KG1 (cell line): ENCODE results near the gene TAS2R8.
"Not testable (repeated sequence)": the region's sequence is repeated elsewhere in the genome, so short reads cannot be mapped to it uniquely, and the experiment has no call there.

ENCODE experiments used
- DNase-seq: peaks from one replicate; lab custom pipeline; 2025; lab: John Stamatoyannopoulos, UW

Gene TAS2R8, protein sequence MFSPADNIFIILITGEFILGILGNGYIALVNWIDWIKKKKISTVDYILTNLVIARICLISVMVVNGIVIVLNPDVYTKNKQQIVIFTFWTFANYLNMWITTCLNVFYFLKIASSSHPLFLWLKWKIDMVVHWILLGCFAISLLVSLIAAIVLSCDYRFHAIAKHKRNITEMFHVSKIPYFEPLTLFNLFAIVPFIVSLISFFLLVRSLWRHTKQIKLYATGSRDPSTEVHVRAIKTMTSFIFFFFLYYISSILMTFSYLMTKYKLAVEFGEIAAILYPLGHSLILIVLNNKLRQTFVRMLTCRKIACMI

DNA sequence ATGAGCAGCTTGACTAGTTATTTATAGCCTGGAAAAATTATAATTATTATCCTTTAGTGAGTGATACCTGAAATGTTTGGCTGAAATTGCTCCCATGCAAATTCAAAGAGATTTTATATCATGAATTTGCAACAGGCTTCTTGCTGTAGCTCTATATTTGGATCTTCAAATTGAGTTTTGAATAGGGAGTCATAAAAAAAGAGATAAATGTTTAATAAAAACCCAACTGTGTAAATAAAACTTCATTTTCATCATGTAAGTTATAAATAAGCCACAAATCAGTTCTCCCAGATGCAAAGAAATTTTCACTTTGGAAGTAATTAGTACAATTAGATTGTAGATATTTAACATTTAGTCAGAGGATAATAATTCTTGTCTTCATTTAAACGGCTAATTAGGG is at the start of gene TAS2R8:
TAS2R8 (minus strand) TSS at position 101 of the 400 bp plus-strand sequence. CDS start 306 bp downstream, outside the sequence.
- no peak for DNase-seq

GRCh38 chr12:10855807-10856206 is 48.7 kb upstream of the TAS2R8 start:
- no peak for DNase-seq

GRCh38 chr12:10853776-10854175 is 46.7 kb upstream of the TAS2R8 start:
- DNase-seq: no peak

GRCh38 chr12:10851243-10851858 is 44.3 kb upstream of the TAS2R8 start:
- DNase-seq: no peak

- DNase-seq: no peak
Observed at GRCh38 chr12:10849425-10849878, 42.4 kb upstream of the TAS2R8 start, which contains the start of gene PRR4. Gene PRR4 (minus strand): TSS chr12:10849475. CDS start chr12:10849437, 38 bp downstream.

DNA sequence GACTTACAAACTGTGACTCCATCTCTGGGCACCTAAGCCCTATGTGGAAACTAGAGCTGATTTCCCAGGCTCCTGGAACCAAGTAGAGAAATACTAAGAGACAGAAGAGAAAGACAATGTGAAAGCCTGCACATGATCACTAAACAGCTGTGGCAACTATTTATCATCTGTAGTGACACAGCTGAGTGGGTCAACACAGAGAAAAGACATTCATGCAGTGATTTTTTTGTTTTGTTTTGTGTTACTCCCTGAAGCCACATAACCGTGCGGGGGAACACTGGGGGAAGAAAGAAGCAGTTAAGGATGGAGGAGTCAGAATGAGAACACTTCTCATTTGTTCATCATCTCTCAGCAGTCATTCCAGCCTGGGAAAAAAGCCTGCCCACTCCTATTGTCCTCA is 40.7 kb upstream of the TAS2R8 start:
- DNase-seq: no peak

DNA sequence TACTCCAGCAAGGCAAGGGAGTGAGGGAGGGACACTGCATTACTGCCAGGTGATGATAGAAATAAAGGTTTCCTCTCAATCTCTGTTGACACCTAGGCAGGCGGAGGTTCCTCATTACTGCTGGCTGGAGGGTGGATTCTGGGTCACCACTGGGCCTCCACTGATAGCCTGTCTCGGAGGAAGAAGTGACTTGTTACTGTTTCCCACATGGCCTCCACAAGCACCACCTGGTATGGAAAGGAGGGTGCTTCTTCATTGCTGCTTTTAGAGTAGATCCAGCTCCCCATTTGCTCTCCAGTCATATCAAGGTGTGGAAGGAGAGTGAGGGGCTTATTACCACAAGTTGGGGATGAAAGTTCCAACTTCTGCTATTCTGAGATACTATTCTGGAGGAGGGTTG is 35.8 kb upstream of the TAS2R8 start:
- no peak for DNase-seq

DNA sequence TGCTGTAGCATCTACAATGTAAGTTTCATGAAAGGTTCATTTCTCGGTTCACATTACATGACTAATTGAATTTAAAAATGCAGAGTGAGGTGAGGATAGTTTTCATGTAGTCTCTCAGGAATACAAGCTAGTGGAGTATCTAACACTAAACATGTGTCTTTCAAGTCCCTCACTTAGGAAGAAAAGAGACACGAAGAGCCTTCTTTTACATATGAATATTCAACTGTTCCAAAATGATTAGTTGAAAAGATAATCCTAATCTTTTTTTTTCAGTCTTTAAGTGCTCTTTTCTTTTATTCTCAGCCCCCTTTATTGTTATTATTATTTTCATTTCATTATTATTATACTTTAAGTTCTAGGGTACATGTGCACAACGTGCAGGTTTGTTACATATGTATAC is 31.4 kb upstream of the TAS2R8 start:
- no peak for DNase-seq

DNA sequence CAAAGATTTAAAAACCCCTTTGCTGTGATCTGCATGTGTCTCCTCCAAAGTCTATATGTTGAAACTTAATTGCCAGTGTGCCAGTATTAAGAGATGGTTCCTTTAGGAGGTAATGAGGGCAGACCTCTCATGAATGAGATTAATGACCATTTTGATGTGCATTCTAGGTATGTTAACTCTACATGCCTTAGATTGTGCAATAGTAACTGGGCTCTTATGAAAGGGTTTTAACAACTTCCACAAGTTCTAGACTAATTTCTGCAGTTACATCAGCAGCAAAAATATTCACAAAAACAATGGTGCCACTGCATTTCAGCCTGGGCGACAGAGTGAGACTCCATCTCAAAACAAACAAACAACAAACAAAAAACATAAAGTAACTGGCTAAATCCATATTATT is 22.9 kb upstream of the TAS2R8 start:
- DNase-seq: no peak

DNA sequence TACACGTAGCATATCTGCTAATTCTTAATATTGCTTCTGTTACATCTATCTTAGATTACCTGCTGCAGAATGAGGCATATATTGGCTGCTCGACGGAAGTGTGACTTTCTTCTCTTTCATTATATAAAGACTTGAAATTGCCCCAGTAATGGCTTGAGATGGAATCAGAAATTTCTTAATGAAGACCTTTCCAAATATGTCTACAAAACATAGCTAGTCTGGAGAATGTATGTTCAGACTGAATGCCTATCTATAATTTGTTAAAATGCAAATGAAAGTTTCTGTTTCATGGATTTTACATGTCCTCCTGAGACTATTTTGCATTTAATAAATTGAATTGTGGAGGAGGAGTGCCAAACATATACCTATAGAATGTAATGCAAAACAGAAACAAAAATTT is 19.2 kb upstream of the TAS2R8 start, which contains the start of gene TAS2R10:
TAS2R10 (minus strand) TSS at position 101 of the 400 bp plus-strand sequence; CDS start at position 12, 89 bp downstream.
- no peak for DNase-seq

GRCh38 chr12:10824957-10825356 is 17.9 kb upstream of the TAS2R8 start:
- DNase-seq: no peak

DNA sequence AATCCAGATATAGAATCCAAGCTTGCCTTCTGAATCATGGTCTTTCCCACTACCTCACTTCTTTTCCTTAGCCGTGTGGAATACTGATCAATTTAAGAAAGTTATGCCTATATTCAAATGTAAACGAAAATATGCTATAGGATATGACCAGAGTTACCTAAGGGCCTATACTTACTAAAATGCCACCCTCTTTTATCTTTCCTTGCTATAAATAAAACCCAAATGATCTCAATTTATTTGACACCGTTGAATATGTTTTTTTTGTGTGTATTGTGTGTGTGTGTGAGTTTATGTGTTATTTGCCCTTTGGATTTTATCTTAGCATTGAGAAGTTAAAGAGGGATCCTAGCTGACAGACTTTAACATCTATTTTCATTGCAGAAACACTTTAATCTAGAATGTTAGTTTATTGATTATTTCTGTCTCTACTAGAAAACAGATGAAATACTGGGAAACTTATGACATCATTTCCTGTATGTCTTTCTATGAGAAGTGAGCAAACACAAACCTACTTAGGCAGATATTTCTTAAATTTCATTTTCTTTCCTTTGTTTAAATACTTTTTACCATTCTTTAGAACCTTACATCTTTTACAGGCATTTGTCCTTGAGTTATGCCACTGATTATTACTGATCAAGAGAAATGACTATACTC is 4.9 kb upstream of the TAS2R8 start:
- no peak for DNase-seq

- DNase-seq: no peak
Observed at GRCh38 chr12:10810068-10810467, 3.0 kb upstream of the TAS2R8 start, which contains the start of gene TAS2R9. Gene TAS2R9 (minus strand): TSS chr12:10810168. CDS start chr12:10810075, 93 bp downstream.

- no peak for DNase-seq
Observed at GRCh38 chr12:10802587-10802986, 4.5 kb downstream of the TAS2R8 start, which contains the start of gene TAS2R7. Gene TAS2R7 (minus strand): TSS chr12:10802627. CDS start chr12:10802570, 57 bp downstream.

DNA sequence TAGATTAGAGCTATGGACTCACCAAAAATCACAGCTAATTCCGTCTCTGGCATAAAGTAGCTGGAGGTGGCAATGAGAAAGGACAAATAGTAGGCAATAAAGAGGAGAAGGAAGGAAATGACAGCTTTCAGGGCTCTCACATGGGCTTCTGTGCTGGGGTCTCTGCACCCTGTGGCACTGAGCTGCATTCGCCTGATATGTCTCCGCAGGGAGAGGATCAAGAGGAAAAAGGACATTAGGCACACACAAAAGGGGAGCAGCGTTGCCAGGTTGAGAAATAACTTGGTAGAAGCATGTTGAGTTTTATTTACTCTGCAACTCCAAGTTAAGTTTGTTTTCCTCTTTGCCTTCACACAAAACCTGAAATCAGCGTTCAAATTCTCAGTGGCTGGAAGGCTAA is 5.3 kb downstream of the TAS2R8 start:
- DNase-seq: no peak

DNA sequence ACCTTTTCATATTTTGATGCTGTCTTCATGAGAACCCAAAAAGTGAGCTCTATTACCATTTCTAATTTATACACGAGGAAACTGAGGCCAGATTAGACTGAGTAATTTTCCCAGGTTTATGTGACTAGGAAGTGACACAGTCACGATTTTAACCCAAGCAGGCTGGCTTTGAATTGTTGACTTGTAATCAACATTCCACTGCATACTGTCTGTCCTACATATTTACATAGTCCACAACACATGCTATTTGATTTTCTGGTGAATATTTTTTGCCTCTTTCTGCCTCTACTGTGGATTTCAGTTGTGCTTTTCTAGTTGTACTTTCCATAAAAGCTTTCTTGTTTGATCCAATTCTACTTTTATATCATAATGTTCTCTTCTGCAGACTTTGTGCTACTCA is 12.9 kb downstream of the TAS2R8 start:
- no peak for DNase-seq

DNA sequence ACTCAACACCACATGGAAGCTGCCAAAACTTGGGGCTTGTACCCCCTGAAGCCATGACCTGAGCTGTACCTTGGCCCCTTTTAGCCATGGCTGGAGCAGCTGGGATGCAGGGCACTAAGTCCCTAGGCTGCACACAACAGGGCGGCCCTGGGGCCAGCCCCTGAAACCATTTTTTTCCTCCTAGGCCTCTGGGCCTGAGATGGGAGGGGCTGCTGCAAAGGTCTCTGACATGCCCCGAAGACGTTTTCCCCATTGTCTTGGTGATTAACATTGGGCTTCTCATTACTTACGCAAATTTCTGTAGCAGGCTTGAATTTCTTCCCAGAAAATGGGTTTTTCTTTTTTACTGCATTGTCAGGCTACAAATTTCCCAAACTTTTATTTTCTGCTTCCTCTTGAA is 15.3 kb downstream of the TAS2R8 start:
- not testable (repeated sequence) for DNase-seq

DNA sequence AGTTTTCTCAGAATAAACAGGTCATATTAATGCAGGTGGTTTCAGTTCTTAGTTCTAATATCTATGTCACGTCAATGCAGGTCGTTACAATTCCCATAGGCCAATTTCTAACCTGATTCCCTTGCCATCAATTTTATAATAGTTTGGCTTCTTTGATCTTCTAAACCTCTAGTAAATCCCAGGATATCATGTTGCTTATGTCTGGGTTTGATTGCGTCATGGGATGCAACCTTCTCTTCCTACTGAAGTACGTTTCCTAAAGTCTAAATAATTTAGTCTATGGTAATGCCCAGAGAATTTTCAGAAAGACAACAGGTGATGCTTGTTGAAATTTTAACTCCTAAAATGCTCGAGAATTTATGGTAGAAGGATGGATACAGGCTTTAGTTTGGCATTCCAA is 23.8 kb downstream of the TAS2R8 start:
- no peak for DNase-seq

DNA sequence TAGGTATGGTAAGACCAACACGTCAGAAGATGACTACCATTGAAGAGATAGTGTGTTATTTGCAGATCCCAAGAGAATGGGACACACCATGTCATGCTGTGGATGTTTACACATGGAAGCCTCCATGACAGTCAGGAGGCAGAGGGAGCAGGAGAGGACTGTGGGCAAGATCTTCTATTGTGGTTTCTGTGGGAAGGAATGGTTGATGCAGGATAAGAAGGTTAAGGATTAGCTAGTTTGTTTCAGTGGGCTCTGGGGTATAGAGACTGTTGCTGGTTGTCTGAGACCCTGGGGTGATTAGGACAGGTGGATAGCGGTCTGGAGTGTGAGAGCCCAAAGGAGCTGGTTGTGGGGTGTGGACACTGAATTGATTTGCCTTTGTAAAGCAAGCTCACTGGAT is 28.0 kb downstream of the TAS2R8 start:
- DNase-seq: no peak

DNA sequence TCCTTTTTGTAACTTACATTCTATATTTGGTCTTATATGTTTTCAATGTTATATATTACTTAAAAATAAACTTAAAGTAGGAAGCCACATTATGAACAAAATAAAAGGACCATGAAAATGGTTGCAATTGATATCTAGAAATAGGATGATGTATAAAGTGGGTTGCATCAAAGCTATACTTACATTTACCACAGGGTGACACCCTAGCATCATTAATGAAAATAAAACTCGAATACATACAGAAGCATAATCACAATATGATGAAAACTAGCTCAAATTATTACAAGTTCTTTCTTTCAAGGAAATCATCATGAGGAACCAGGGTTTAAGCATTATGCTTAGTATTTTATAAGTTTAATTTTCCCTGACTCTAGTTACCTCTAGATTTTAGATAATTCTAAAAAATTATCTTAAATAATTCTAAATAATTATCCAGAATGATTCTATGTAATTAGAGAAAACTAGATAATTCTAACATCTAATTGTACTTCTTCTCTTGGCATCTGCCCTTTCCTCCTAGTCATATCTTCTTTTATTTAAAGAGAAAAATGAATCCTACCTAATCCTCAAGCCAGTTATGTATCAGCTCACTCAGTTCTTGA is 35.9 kb downstream of the TAS2R8 start:
- no peak for DNase-seq

DNA sequence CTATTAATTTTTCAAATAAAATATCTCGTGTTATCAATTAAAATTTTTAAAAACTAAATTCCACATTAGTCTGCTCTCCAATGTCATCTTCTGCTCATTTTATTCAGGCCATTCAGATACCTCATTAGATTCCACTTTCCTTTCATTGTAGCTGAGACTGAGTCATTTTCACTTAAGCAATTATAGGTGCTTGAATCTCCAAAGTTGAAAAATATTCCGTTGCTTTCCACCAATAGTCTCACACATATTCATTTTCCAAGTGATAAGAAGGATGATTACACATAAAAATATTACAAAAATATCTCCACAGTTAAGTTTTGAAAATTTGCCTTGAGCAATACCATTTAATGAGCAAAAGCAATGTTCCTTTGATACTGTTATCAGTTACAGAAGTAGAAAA is 47.4 kb downstream of the TAS2R8 start:
- DNase-seq: no peak

- no peak for DNase-seq
Observed at GRCh38 chr12:10756194-10756593, 50.9 kb downstream of the TAS2R8 start.
